H1 (cell line): Measurements from ENCODE around the gene IARS2. TPM values are rescaled to one million over a fixed set of nuclear protein-coding genes. Genes with fewer than 3 reads are reported as not detected.

Experiments used
- CTBP2 ChIP-seq: IDR thresholded peaks from 2 replicates; pipeline ENCODE4 v1.7.0; 2011; ENCODE audit warnings: borderline replicate concordance, mild to moderate bottlenecking, moderate library complexity, mixed read lengths, low read length; ENCODE audit not compliant: insufficient read depth, insufficient read length
- HDAC2 ChIP-seq, 2 experiments: fragments of 300-600 bp in 1 of 2; sonication (generic) in 1 of 2; IDR thresholded peaks; 2 replicates each; pipeline ENCODE4 v1.6.1; 2011 to 2012; ENCODE audit warnings: low read depth in 2 of 2, low read length in 2 of 2, mild to moderate bottlenecking in 2 of 2, moderate library complexity in 2 of 2, borderline replicate concordance in 1 of 2, inconsistent platforms in 1 of 2
- SP1 ChIP-seq: IDR thresholded peaks from 2 replicates; pipeline ENCODE4 v1.6.1; 2011; ENCODE audit warnings: low read depth, low read length
- polyA plus RNA-seq, 7 experiments: library from polyadenylated mRNA; depleted of rRNA in 3 of 7; stranded (reverse) in 5 of 7; unstranded in 2 of 7; fragments of >200 nt in 5 of 7; fragments of 200-250 nt in 2 of 7; gene quantifications; 1 replicate in 5 of 7; 2 replicates in 1 of 7; 4 replicates in 1 of 7; pipeline versions ENCODE4 v1.2.1 to v1.2.3, GENCODE V29; 2011 to 2013; ENCODE audit warnings: missing spikeins in 2 of 7, mixed read lengths in 2 of 7
- total RNA-seq: library from RNA; stranded (reverse); fragmentation: NEBNext Ultra II Directional; extraction: Animal tissue kit (Norgen Biotek cat#: 25700); gene quantifications from 2 replicates; pipeline ENCODE4 v1.2.1, GENCODE V29; 2021

IARS2 gene
- total and polyA plus RNA-seq, 2 of the 8 experiments (the other 6 are each of a cell fraction or from before 2014, with no cell fraction given) = 15.0 to 69.8 TPM

GRCh38 chr1:220045356-220046051 is 48.4 kb upstream of the IARS2 start (continued):
- TF ChIP-seq CTBP2 (no peak), SP1 (no peak), HDAC2 (IDR thresholded peaks at IDR 0.05; ENCODE audit: borderline replicate concordance in 1 of 2, low read depth in 2 of 2, low read length in 2 of 2) (no peak)
